ENCODE results near the gene IFIT1.
"Not testable (repeated sequence)": the region's sequence is repeated elsewhere in the genome, so short reads cannot be mapped to it uniquely, and the experiment has no call there.

IFIT1 gene, protein sequence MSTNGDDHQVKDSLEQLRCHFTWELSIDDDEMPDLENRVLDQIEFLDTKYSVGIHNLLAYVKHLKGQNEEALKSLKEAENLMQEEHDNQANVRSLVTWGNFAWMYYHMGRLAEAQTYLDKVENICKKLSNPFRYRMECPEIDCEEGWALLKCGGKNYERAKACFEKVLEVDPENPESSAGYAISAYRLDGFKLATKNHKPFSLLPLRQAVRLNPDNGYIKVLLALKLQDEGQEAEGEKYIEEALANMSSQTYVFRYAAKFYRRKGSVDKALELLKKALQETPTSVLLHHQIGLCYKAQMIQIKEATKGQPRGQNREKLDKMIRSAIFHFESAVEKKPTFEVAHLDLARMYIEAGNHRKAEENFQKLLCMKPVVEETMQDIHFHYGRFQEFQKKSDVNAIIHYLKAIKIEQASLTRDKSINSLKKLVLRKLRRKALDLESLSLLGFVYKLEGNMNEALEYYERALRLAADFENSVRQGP

DNA sequence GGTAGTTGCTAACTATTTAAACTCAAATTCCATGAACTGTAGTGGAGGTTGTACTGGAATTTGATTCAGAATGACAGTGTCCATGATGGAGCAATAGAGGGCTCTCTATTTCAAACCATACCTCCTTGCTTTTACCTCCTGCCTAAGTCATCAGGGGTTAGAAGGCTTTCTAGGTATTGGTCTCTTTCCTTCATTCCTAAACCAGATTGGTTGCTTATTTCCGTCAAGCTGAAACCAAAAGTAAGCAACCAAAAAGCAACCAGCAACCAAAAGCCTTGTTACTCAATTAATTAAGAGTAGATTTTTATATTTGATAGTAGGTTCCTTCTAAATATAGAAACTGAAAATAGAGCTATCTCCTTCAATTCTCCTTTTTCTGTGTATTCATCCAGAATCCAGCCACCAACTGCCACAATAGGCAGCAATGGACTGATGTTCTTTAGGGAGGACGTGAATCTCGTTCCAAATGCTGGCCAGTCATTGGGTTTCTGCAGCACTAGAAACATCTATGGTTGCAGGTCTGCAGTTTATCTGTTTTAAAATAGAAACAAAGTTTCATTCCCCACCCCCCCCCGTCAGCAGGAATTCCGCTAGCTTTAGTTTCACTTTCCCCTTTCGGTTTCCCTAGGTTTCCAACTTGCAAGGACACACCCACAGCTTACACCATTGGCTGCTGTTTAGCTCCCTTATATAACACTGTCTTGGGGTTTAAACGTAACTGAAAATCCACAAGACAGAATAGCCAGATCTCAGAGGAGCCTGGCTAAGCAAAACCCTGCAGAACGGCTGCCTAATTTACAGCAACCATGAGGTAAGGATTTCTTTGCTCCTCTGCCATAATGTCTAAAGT lies at the start of gene IFIT1:
TSS of gene IFIT1 (plus strand) at position 717 of the 850 bp plus-strand sequence. CDS start at position 807, 90 bp downstream.
- peak; percentile 82 for DNase-seq (ENCODE audit: low spot score)

DNA sequence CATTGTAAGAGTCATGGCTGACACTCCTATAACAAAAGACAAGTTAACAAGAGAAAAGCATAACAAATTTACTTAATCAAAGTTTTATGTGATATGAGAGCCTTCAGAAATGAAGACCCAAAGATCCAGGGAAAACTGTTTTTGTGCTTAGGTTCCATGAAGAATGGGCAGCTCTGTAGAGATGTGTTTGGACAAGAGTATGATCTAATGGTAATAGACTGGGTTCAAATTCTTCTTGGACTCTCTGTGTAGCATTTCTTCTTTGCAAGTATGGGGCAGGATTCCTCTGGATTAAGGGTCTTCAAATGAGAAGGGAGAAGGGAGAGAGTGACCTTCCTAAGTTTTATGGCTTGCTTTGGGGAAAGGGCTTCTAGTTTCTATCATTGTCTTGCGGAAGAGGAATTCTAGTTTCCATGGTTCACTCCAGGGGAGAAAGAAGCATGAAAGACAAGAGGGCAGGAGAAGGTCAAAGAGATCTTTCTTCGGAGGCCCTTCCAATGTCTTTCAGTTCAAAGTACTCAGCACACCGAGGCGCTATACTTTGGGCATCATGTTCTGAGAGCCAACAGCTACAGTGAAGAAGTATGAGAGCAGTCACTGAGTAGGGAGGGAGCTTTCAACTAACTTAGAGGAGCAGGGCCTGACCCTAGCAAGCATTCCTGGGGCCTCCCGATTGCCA lies 49.2 kb upstream of the IFIT1 start:
- DNase-seq (ENCODE audit: low spot score): no peak

DNA sequence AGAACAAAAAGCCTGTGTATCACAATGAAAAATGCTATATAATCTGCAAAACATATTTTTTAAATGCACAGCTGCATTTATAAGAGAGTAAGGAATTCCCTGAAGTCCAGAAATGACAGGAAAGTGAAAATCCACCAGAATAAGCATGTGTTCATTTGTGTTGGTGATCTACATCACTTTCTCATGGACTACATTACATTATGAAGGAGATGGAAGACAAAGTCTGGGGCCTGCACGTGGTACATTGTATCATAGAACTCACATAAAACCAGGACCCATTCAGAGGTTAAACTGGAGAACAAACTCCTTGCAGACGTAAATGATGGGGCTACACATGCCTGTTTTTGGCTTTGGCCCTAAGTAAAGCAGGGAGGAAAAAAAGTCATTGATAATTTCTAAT lies 48.3 kb upstream of the IFIT1 start:
- no peak for DNase-seq (ENCODE audit: low spot score)

DNA sequence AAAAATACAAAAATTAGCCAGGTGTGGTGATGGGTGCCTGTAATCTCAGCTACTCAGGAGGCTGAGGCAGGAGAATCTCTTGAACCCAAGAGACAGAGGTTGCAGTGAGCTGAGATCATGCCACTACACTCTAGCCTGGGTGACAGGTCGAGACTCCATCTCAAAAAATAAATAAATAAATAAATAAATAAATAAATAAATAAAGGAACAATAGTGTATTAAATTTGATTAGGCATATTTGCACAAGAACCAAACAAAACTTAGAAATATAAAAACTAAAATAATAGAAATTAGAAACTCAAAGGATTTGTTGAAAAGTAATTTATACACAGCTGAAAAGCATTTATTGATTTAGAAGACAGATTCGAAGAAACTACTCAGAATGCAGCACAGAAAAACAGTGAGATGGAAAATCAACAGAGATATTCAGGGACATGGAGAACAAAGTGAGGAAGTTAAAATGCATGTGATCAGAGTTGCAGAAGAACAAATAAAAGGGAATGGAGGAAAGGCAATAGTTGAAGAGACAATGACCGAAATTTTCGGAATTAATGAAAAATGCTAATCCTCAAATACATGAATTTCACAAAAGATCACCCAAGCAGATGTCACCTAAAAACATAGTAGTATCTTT lies 46.9 kb upstream of the IFIT1 start:
- DNase-seq (ENCODE audit: low spot score): no peak

DNA sequence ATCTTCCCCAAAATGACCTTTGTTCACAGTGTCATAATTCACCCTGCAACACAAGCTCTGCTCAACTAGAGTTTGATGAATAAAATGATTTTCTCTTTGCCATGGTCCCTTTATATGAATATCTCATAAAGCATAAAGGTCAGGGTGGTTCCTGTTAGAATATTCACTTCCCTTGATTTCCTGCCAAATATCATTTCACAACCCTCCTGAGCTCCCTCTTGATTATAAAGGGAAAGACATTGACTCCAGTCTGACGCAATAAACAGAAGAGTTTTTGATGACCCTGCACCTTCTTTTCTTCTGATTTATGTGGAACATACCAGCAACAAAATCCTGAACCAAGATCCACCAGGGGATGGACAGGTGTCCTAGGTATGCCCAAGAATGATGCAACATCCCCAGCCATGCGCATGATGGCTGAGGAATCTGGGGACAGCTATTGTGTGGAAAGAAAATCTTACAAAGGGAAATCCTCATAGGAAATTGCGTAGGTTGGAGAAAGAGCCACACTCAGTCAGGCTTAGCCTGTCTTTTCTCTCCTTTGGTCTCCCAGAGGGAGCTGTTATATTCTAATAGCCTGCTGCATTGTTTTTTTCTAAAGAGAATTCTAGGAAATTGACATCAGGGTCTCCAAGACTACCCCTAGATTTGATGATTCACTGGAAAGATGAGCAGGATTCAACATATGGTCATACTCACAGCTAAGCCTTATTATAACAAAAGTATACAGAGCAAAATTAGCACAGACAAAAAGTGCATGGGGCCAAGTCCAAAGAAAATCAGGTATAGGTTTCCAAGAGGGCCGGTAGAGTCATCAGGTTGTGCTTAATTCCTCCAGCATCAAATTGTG lies 45.8 kb upstream of the IFIT1 start:
- DNase-seq (ENCODE audit: low spot score): no peak

DNA sequence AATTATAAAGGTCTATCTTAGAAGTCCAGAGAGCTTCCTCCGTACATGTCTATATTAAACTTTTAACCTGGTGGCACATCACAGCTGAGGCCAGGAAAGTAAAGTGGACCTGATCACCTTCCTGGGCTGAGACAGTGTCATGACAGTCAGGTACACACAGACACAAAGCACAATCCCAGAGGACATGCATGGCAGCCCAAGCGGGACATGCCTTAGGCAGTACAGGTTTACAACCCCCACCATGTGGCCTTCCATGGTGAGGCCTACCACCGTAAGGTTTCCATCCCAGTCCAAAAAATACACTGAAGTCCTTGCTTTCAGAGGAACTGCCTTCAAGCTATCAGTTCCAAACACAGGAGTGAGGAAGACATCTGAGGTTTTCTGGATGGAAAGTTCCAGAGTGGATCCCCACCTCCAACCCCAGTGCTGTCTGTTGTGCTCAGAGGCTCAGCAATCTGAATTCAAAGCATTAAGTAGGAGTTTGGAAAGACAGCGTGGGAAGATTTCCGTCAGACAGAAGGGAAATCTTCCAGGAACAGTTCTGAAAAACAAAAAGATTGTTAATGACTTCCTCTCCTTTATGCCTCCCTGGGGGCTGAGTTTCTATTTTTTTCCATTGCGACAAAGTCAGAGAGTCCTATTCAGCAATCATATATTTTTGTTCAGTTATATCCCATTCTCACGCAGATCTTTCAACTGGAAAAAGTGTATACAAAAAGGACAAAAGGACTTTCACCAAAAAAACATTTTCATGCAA lies 44.5 kb upstream of the IFIT1 start:
- no peak for DNase-seq (ENCODE audit: low spot score)

DNA sequence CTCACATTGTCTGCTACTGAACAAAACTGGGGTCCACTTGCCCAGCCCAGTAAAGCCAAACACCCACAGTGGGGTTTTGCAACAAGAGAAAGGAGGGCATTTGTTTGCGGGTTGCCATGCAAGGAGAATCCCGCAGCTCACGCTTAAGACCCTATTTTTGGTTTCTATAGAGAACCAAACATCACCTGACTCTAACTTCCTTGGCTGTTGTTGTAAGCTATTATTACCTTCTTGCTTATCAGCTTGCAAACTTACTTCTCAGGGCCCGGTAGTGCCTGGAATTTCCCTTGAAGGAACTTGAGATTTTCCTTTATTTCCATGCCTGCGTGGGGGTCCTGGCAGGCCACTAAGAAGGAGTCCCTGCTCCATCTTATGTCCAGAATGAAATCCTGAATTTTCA lies 43.9 kb upstream of the IFIT1 start:
- DNase-seq (ENCODE audit: low spot score): no peak

DNA sequence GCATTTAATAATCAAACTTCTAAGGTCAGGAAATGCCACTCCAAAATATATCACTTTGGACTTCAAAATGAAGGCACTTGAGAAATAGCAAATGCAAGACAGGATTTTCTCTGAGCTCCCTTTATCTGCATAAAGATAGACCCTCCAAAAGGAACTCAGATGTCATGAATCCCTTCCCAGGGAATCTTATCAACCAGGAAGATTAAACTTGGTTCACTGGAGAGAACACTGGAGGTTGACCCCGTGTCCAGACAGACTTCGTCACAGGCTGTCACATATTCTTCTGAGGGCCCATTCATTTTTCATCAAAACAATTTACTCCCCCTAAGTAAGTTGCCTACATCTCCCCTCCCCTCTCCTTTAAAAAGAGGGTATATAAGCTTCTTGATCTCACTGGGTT lies 43.4 kb upstream of the IFIT1 start:
- DNase-seq (ENCODE audit: low spot score): no peak

DNA sequence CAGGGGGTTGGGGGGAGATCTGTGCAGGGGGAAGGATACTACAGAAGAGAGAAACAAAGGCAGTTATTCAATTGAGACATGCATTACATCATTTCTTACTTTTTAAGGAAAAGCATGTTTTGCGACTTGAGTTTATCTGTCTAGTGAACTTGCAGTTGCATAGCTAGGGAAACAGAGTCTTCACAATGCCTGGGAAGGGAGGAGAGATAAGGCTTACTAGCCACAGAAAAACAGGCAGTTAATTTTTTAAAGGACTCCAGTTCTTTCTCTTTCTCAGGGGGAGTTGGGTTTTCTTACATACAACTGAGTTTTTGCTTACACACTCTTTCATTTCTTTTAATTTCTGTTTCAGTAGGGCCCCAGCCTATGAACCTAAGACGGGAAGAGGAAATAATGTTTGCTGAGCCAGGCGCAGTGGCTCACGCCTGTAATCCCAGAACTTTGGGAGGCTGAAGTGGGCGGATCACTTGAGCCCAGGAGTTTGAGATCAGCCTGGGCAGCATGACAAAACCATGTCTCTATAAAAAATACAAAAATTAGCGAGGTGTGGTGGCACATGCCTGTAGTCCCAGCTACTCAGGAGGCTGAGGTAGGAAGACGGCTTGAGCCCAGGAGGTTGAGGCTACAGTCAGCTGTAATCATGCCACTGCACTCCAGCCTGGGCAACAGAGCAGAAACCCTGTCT lies 41.6 kb upstream of the IFIT1 start:
- DNase-seq (ENCODE audit: low spot score): not testable (repeated sequence)

DNA sequence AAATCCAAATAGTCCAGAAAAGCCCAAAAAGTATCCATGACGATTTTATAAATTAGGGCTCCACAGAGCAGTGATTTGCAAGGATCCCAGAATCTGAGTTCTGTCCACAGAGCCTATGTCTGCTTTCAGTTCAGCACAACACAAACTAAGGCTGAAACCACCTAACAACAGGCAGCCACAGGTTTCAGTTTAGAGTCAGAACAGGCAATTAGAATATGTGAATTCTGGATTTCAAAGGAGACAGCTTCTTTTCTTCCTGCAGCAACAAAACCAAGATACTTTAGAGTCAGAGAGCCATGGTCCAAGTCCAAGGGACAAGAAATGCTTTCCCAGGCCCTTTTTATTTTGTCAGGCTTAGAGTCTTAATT lies 41.0 kb upstream of the IFIT1 start:
- peak; percentile 50 for DNase-seq (ENCODE audit: low spot score)

DNA sequence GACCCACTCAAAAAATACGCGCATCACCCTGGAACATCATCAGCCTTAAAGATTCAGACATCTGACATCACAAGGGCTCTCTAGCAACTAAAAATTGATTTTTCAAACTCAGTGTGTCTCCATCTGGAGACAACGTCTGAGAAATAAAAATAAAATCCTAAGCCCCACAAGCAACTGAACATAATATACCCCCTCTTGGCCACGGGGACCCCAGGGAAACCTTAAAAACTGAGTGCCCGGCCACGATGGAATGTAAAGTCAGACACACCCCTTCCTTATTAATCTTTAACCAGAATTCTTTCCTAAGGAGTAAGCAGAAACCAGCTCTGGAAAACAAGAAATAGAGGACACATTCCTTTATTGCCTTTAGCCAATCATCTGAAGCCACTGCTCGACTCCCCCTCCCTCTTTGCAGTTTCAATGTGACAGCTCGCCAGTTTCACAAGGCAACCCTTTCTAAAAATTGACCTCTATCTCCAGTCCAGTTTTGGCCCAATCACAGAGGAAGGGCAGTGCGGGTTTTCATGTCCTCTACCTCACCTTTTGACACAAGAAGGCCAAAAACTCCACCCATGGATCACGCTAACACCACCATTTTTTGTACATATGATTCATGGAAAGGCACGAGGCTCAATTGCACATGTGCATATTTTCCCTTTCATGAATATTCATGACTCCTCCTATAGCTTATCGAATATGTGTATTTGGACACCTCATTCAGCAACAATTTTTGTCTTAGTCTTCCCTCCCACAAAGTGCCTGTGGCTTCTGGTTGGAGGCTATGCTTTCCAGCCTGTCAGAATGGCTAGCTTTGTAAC lies 40.4 kb upstream of the IFIT1 start:
- DNase-seq (ENCODE audit: low spot score): peak; percentile 94

DNA sequence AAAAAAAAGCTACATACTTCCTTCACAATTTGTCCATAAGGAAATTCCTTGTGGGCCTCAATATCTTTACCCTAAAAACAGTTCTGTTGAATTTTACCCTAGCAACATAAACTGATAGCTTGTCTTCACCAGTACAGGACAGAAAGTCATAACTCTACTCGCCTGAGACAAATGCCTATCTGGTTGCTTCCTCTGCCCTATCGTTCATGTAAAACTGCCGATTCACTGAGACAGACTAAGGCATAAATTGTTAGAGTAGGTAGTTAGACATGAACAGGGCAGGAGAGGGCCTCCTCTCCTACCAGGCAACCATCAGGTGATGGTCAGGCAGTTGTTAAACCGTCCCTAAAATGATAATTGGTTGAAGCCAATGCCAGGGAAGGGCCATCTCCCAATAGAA lies 39.6 kb upstream of the IFIT1 start:
- DNase-seq (ENCODE audit: low spot score): no peak

DNA sequence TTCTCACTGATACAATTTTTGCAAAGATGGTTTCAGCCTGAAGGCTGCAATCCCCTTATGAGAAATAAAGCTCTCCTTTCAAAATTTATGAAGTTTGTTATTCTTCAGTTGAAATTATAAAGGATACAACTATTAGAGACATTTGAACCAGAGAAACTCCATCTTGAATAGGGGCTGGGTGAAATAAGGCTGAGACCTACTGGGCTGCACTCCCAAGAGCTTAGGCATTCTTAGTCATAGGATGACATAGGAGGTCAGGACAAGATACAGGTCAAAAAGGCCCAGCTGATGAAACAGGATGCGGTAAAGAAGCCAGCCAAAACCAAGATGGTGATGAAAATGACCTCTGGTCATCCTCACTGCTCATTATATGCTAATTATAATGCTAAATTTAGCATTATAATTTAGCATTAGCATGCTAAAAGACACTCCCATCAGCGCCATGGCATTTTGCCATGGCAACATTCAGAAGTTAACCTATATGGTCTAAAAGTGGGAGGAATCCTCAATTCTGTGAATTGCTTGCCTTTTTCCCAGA lies 37.0 kb upstream of the IFIT1 start:
- DNase-seq (ENCODE audit: low spot score): no peak

DNA sequence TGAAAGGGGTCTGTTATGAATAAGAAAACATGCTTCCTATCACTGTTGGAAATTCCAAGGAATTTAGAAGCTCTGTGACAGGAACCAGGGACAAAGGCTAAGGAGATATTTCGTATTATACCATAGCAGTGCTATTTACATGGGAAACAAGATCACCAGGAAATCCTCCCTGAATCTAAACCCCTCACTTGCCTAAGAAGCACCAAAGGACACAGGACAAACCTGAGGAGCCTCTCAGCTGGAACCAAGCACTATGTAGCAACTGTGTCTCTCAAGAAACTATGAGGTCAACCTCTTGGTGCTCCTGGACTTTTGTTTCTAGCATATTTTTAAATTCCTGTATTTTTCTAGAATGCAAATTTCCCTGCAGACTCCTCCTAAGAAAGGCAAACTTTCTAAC lies 35.3 kb upstream of the IFIT1 start:
- DNase-seq (ENCODE audit: low spot score): no peak

DNA sequence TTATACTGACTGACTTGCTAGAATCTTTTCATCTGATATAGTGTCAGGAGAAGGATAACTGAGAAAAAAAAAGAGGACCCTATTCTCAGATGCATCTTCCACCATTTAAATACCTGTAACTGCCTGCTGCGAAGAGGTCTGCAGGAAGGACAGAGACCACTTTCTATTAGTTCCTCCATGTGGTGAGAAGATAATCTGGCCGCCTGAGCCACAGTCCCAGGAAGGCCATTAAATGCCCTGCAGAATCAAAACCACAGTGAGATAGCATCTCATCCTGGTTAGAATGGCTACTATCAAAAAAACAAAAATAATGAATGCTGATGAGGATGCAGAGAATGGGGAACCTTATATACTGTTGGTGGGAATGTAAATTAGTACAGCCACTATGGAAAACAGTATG lies 34.4 kb upstream of the IFIT1 start:
- DNase-seq (ENCODE audit: low spot score): no peak

DNA sequence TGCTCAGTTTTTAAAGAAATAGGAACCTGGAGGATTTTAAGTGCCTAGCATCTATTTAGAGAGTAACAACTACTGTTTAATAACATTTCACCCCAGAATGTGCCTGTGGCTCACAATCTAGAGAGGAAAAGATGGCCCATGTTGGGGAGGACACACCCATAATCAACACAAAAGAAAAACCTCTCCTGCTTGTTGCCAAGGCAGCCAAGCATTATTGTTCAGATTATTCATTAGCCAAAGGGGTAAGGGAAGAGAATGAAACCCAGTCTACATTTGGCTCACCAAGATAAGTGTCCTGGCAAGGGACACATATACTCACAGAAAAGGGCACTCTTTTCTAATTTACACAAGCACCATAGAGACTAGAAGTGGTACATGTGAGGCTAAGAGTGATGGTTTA lies 32.3 kb upstream of the IFIT1 start:
- peak; percentile 9 for DNase-seq (ENCODE audit: low spot score)

DNA sequence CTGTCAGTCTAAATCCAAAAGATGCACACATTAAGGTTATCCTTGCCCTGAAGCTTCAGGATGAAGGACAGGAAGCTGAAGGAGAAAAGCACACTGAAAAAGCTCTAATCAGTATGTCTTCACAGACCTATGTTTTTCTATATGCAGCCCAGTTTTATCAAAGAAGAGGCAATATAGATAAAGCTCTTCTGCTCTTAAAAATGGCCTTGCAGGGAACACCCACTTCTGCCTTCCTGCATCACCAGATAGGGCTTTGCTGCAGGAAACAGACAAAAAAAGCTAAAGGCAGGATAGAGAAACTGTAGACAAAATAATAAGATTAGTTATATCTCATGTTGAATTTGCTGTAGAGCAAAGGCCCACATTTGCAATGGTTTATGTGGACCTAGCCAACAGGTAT lies 29.5 kb upstream of the IFIT1 start:
- no peak for DNase-seq (ENCODE audit: low spot score)

DNA sequence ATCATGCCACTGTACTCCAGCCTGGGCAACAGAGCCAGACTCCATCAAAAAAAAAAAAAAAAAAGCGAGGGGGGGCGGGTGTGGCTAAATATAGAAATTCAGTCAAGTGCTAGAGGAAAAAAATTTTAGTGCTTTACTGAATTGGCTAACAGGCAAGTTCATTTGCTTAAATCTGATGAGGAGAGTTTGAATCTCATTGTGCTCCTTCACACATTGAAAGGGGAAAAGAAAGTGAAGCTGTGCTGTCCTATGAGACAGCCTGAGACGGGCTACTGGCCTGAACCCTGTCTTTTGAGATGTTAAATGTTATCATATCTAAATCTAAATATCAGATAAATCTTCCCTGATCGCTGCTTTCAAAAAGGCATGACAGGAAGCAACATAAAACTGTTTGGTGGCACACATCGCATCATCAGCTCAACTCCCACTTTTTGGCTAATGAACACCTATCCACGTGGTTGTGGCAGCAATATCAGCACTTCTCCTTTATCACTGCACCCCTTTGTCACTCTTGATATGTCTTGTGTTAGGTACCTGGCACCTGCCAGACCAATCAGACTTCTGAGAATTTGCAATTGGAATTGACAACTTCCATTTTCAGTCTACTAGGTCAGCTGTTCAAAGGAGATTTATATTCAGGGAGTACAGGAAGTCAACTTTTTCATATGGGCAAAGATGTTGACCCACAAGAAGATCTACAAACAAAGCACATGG lies 28.5 kb upstream of the IFIT1 start:
- no peak for DNase-seq (ENCODE audit: low spot score)

Data from SW480 (cell line).